MM.1S (cell line): ENCODE measurements around the gene CABLES1.

ENCODE experiments used
- DNase-seq: peaks from one replicate; pipeline ENCODE4 v3.0.0-alpha.2; 2015
- H2AFZ ChIP-seq: fragments of 300-600 bp; sonication (generic); 2 replicates; pipeline ENCODE4 v1.6.0; 2016; ENCODE audit warnings: antibody characterized with exemption, low read length
- H3F3A ChIP-seq: fragments of 300-600 bp; sonication (generic); 2 replicates; pipeline ENCODE4 v1.6.1; 2016; ENCODE audit warnings: mild to moderate bottlenecking, antibody characterized with exemption, low read length, moderate library complexity, mixed read lengths; ENCODE audit not compliant: insufficient read depth
- H3K27ac ChIP-seq: fragments of 300-600 bp; sonication (generic); 2 replicates; pipeline ENCODE4 v1.5.1; 2016; ENCODE audit warnings: mild to moderate bottlenecking, low read length
- H3K27me3 ChIP-seq: fragments of 300-600 bp; sonication (generic); replicated peaks from 2 replicates; pipeline ENCODE4 v1.6.0; 2016; ENCODE audit warnings: low read length; ENCODE audit not compliant: insufficient read depth
- H3K36me3 ChIP-seq: fragments of 300-600 bp; sonication (generic); replicated peaks from 2 replicates; pipeline ENCODE4 v1.6.1; 2016; ENCODE audit warnings: mild to moderate bottlenecking, low read length, mixed read lengths; ENCODE audit not compliant: insufficient read depth
- H3K4me1 ChIP-seq: fragments of 300-600 bp; sonication (generic); 2 replicates; pipeline ENCODE4 v1.6.1; 2016; ENCODE audit warnings: low read length, mixed read lengths
- H3K4me2 ChIP-seq: fragments of 300-600 bp; sonication (generic); 2 replicates; pipeline ENCODE4 v1.6.0; 2016; ENCODE audit warnings: low read depth, low read length
- H3K4me3 ChIP-seq: fragments of 300-600 bp; sonication (generic); 2 replicates; pipeline ENCODE4 v1.5.1; 2016; ENCODE audit warnings: low read length, mixed read lengths
- H3K79me2 ChIP-seq: fragments of 300-600 bp; sonication (generic); 2 replicates; pipeline ENCODE4 v1.6.1; 2016; ENCODE audit warnings: mixed run types, low read length, mixed read lengths
- H3K9ac ChIP-seq: fragments of 300-600 bp; sonication (generic); 2 replicates; pipeline ENCODE4 v1.6.1; 2016; ENCODE audit warnings: low read length, mixed read lengths
- H3K9me2 ChIP-seq: fragments of 300-600 bp; sonication (generic); replicated peaks from 2 replicates; pipeline ENCODE4 v1.6.1; 2016; ENCODE audit warnings: mild to moderate bottlenecking, low read length, mixed read lengths; ENCODE audit not compliant: insufficient read depth
- H3K9me3 ChIP-seq: fragments of 300-600 bp; sonication (generic); replicated peaks from 2 replicates; pipeline ENCODE4 v1.6.1; 2016; ENCODE audit warnings: mild to moderate bottlenecking, low read length, mixed read lengths; ENCODE audit not compliant: insufficient read depth
- H4K20me1 ChIP-seq: fragments of 300-600 bp; sonication (generic); 2 replicates; pipeline ENCODE4 v1.6.1; 2016; ENCODE audit warnings: mild to moderate bottlenecking, low read length, moderate library complexity, mixed read lengths; ENCODE audit not compliant: insufficient read depth
- EZH2 ChIP-seq: fragments of 300-600 bp; sonication (generic); optimal IDR thresholded peaks from 2 replicates; pipeline ENCODE3; 2017; ENCODE audit warnings: low read depth, mild to moderate bottlenecking, antibody characterized with exemption, low read length, mixed read lengths
- EZH2phosphoT487 ChIP-seq: fragments of 300-600 bp; sonication (generic); IDR thresholded peaks from 2 replicates; pipeline ENCODE4 v1.6.1; 2018; ENCODE audit warnings: antibody characterized with exemption, low read length
- TF ChIP-seq, protein P1 (sequence below): fragments of 300-600 bp; sonication (generic); IDR thresholded peaks from 2 replicates; pipeline ENCODE4 v1.5.1; 2016; ENCODE audit warnings: antibody characterized with exemption, low read length, mixed read lengths

CABLES1 gene

DNA sequence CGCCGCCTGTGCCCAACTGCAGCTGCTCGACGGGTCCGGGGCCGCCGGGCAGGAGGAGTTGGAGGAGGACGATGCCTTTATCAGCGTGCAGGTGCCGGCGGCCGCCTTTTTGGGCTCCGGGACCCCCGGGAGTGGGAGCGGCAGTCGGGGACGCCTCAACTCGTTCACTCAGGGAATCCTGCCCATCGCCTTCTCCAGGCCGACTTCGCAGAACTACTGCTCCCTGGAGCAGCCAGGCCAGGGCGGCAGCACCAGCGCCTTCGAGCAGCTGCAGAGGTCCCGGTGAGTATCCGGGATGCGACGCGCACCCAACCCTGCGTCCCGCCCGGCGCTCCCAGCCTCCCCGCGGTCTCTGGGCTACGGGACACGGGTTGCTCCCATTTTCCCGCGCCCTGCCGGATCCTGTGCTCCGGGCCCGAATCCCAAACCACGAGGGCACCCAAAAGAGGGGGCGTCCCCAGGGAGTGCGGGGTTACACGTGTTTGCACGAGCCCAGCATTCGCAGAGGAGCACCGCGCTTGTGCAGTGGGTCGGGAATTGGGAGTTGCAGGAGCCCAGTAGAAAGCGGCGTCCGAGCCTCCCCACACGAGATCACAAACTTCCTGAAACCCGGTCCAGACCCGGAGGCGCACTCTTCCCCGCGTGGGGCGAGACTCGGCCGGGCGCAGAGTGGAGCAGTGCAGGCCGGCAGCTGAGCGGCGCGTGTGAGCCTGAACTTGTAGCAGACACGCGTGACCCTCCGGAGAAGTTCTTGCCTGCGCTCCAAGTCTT is 1.2 kb downstream of the CABLES1 start:
- peaks cover 69% of the 10 kb centered on the region for H3K79me2 ChIP-seq
- H3K9me3 ChIP-seq: no peaks in the 10 kb centered on the region
- peak; percentile 41 for DNase-seq
- H3K4me2 ChIP-seq: peak overlapping the region; percentile 80
- H3K4me1 ChIP-seq: peaks cover 35% of the 10 kb centered on the region
- no peaks in the 10 kb centered on the region for H4K20me1 ChIP-seq
- 0 out of 2 replicates have a peak, but pooled peaks cover 2% of the 10 kb centered on the region for H3K36me3 ChIP-seq
- no peaks in the 10 kb centered on the region for H3K9me2 ChIP-seq
- peak overlapping the region; percentile 41; the same call in 1 of the 2 replicates for H2AFZ ChIP-seq
- H3F3A ChIP-seq: peaks cover 29% of the 10 kb centered on the region
- H3K9ac ChIP-seq: peak overlapping the region; percentile 72
- peak overlapping the region; percentile 42; the same call in 1 of the 2 replicates for H3K27ac ChIP-seq
- H3K27me3 ChIP-seq: no peaks in the 10 kb centered on the region
- TF ChIP-seq EZH2 (no peak), EZH2phosphoT487 (no peak)
- TF ChIP-seq, protein P1, sequence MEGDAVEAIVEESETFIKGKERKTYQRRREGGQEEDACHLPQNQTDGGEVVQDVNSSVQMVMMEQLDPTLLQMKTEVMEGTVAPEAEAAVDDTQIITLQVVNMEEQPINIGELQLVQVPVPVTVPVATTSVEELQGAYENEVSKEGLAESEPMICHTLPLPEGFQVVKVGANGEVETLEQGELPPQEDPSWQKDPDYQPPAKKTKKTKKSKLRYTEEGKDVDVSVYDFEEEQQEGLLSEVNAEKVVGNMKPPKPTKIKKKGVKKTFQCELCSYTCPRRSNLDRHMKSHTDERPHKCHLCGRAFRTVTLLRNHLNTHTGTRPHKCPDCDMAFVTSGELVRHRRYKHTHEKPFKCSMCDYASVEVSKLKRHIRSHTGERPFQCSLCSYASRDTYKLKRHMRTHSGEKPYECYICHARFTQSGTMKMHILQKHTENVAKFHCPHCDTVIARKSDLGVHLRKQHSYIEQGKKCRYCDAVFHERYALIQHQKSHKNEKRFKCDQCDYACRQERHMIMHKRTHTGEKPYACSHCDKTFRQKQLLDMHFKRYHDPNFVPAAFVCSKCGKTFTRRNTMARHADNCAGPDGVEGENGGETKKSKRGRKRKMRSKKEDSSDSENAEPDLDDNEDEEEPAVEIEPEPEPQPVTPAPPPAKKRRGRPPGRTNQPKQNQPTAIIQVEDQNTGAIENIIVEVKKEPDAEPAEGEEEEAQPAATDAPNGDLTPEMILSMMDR: no peak
- H3K4me3 ChIP-seq: peak overlapping the region; percentile 93

DNA sequence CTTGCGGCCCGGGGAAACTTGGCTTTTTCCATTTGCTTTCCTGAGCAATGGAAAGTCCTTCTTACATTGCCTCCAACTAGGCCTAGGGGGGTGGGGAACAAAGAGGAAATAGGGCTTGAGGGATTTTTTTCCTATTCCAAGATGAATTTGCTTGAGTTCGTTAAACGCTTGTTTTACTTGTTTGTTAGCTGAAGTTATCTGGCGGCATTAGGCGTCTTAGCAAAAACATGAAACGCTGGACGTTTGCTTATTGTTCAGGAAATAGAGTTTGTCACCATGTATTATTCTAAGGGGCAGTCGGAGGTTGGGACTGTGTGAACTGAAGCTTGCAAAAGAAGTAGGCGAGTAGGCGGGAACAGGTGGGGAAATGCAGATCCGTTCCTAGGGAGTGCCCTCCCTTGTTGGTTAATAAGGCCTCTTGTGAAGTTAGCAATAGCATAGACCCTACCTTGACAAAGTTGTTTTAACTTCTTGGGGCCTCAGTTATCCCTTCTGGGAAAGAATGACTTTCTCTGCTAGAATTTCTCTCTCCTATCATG is 1.9 kb downstream of the CABLES1 start:
- Histone ChIP-seq H3K4me3 (peak overlapping the region; percentile 93), H3K36me3 (0 out of 2 replicates have a peak, but pooled peaks cover 2% of the 10 kb centered on the region), H3K4me1 (peaks cover 30% of the 10 kb centered on the region), H3K9ac (peak overlapping the region; percentile 72), H4K20me1 (no peaks in the 10 kb centered on the region), H3F3A (peaks cover 29% of the 10 kb centered on the region), H3K27ac (peak overlapping the region; percentile 42; the same call in 1 of the 2 replicates), H2AFZ (peak overlapping the region; percentile 41; the same call in 1 of the 2 replicates), H3K4me2 (peak overlapping the region; percentile 80), H3K9me2 (no peaks in the 10 kb centered on the region), H3K27me3 (no peaks in the 10 kb centered on the region), H3K9me3 (no peaks in the 10 kb centered on the region), H3K79me2 (peaks cover 76% of the 10 kb centered on the region)
- TF ChIP-seq EZH2phosphoT487: no peak
- no peak for TF ChIP-seq EZH2
- TF ChIP-seq, protein P1: no peak
- DNase-seq: peak; percentile 38

- peak; percentile 27 for DNase-seq
- TF ChIP-seq EZH2: no peak
- no peak for TF ChIP-seq EZH2phosphoT487
- TF ChIP-seq, protein P1: no peak
- Histone ChIP-seq H3F3A (peaks cover 29% of the 10 kb centered on the region), H3K79me2 (peaks cover 77% of the 10 kb centered on the region), H3K4me1 (peaks cover 27% of the 10 kb centered on the region), H4K20me1 (0 out of 2 replicates have a peak, but pooled peaks cover 3% of the 10 kb centered on the region), H3K36me3 (0 out of 2 replicates have a peak, but pooled peaks cover 2% of the 10 kb centered on the region), H3K27ac (no peak overlapping the region), H2AFZ (no peak overlapping the region), H3K9ac (peak overlapping the region; percentile 72; the same call in 1 of the 2 replicates), H3K9me2 (no peaks in the 10 kb centered on the region), H3K9me3 (no peaks in the 10 kb centered on the region), H3K4me2 (peak overlapping the region; percentile 80), H3K27me3 (no peaks in the 10 kb centered on the region), H3K4me3 (peak overlapping the region; percentile 93)
These were observed 2.5 kb downstream of the CABLES1 start for GRCh38 chr18:23137788-23138216.
